Measurements from ENCODE around the gene BRAT1. TPM values are rescaled to one million over a fixed set of nuclear protein-coding genes. Genes with fewer than 3 reads are reported as not detected.

The BRAT1 gene
- total RNA-seq, 1 donor from 2014 or later: 19.7 TPM

DNA sequence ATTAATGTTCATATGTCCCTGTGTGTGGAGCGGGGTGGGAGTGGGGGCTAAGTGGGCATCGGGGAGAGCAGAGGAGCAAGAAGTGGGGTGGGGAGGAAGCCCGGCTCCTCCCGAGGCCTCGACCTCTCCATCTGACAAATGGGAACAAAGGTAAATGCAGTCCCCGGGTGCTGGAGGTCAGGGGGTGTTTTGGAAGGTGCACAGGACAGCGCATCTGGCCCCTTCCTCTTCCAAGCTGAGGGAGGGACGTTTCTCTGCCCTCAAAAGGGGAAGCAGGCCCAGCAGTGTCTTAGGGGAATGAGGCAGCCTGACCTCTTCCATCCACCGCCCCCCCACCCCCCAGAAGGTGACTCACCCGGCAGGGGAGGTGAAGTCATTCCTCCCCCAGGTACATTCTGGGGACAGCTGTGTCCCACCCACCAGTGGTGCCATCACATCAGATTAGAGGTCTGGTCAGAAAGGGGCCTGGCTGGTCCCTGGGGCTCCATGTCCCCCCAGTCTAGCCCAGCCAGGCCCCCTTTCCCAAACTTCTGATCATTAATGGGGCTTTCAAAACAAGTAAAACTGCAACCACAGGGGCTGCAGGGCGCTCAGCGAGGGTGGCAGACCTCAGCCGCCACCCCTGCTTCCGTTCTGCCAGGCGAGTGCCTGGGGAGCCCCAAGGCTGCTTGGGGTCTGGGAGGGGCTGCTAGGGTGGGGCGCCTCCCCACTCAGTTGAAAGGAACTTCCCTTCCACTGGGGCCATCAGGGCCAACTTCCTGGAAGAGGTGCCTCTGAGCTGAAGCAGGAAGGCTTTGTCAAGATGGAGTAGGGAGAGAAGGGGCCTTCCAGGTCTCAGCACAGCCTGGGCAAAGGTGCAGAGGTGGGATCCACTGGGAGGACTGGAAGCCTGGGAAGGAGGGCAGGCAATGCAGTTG, 25.0 kb downstream of the BRAT1 start:
- peak overlapping the region; percentile 62 for H3K9ac ChIP-seq (ENCODE audit: low read length)
- no peak overlapping the region for H2AFZ ChIP-seq (ENCODE audit: low read depth, low read length)
- H3K4me2 ChIP-seq (ENCODE audit: low read length): peak overlapping the region; percentile 69
- H3K27ac ChIP-seq (ENCODE audit: low read depth, low read length): peak overlapping the region; percentile 6
- DNase-seq (ENCODE audit: low read depth): no peak
- Mint-ChIP-seq H3K36me3 (ENCODE audit: low read depth, unreplicated experiment) (no peaks in the 10 kb centered on the region), H3K27ac (ENCODE audit: unreplicated experiment) (peak overlapping the region; percentile 87), H3K4me1 (ENCODE audit: low read depth, unreplicated experiment) (peaks cover 15% of the 10 kb centered on the region), H3K4me3 (ENCODE audit: unreplicated experiment) (no peak overlapping the region), H3K9me3 (ENCODE audit: unreplicated experiment) (no peaks in the 10 kb centered on the region), H3K27me3 (ENCODE audit: low read depth, unreplicated experiment) (no peaks in the 10 kb centered on the region)
- no peaks in the 10 kb centered on the region for H3K9me3 ChIP-seq (ENCODE audit: insufficient read depth, low read depth, low read length)
- FAIRE-seq: no peak
- peaks cover 44% of the 10 kb centered on the region for H3K4me1 ChIP-seq (ENCODE audit: insufficient read depth, low read length)
- no peaks in the 10 kb centered on the region for H3K27me3 ChIP-seq (ENCODE audit: insufficient read depth, low read length)
- peaks cover 4% of the 10 kb centered on the region for H3K36me3 ChIP-seq (ENCODE audit: insufficient read depth, low read length)
- H4K20me1 ChIP-seq (ENCODE audit: insufficient read depth, low read length): peaks cover 30% of the 10 kb centered on the region
- no peak overlapping the region for H3K4me3 ChIP-seq (ENCODE audit: insufficient read depth, low read depth, low read length)
- H3K79me2 ChIP-seq (ENCODE audit: insufficient read depth, low read length): no peaks in the 10 kb centered on the region
- TF ChIP-seq CTCF (IDR thresholded peaks at IDR 0.05; ENCODE audit: insufficient read depth, low read depth, low read length) (no peak), EZH2 (IDR thresholded peaks at IDR 0.05; ENCODE audit: insufficient read depth, low read length) (no peak)

- Histone ChIP-seq H3K79me2 (ENCODE audit: insufficient read depth, low read length) (peaks cover 3% of the 10 kb centered on the region), H3K4me1 (ENCODE audit: insufficient read depth, low read length) (peaks cover 48% of the 10 kb centered on the region), H3K36me3 (ENCODE audit: insufficient read depth, low read length) (peaks cover 4% of the 10 kb centered on the region), H3K9me3 (ENCODE audit: insufficient read depth, low read depth, low read length) (no peaks in the 10 kb centered on the region), H3K27me3 (ENCODE audit: insufficient read depth, low read length) (no peaks in the 10 kb centered on the region), H3K9ac (ENCODE audit: low read length) (peak overlapping the region; percentile 62), H3K4me3 (ENCODE audit: insufficient read depth, low read depth, low read length) (no peak overlapping the region), H4K20me1 (ENCODE audit: insufficient read depth, low read length) (peaks cover 35% of the 10 kb centered on the region), H3K4me2 (ENCODE audit: low read length) (peak overlapping the region; percentile 69), H3K27ac (ENCODE audit: low read depth, low read length) (peak overlapping the region; percentile 6), H2AFZ (ENCODE audit: low read depth, low read length) (no peak overlapping the region)
- no peak for TF ChIP-seq CTCF (IDR thresholded peaks at IDR 0.05; ENCODE audit: insufficient read depth, low read depth, low read length)
- TF ChIP-seq EZH2 (IDR thresholded peaks at IDR 0.05; ENCODE audit: insufficient read depth, low read length): no peak
- Mint-ChIP-seq H3K4me3 (ENCODE audit: unreplicated experiment) (no peak overlapping the region), H3K36me3 (ENCODE audit: low read depth, unreplicated experiment) (no peaks in the 10 kb centered on the region), H3K4me1 (ENCODE audit: low read depth, unreplicated experiment) (peaks cover 15% of the 10 kb centered on the region), H3K9me3 (ENCODE audit: unreplicated experiment) (no peaks in the 10 kb centered on the region), H3K27me3 (ENCODE audit: low read depth, unreplicated experiment) (no peaks in the 10 kb centered on the region), H3K27ac (ENCODE audit: unreplicated experiment) (no peak overlapping the region)
- DNase-seq (ENCODE audit: low read depth) (peak; percentile 53), FAIRE-seq (no peak)
These were observed 25.9 kb downstream of the BRAT1 start for GRCh38 chr7:2529161-2530070.

Measured in astrocyte (in vitro differentiated cells and primary cell).